Suppressor macrophage (primary cell): ENCODE results near the gene HOXC9.

Experiments used
- DNase-seq, 4 experiments: peaks; one replicate each; pipeline ENCODE4 v3.0.0-alpha.2; 2020 to 2022
- total RNA-seq, 17 experiments: gene quantifications; one replicate each; lab custom pipeline; 2026; ENCODE audit warnings: mixed read lengths in 6 of 17, inconsistent platforms in 3 of 17; lab: John Stamatoyannopoulos, UW

Gene HOXC9
- 0 to 0.99 (median 0.05) reads per million in 17 experiments for total RNA-seq

DNA sequence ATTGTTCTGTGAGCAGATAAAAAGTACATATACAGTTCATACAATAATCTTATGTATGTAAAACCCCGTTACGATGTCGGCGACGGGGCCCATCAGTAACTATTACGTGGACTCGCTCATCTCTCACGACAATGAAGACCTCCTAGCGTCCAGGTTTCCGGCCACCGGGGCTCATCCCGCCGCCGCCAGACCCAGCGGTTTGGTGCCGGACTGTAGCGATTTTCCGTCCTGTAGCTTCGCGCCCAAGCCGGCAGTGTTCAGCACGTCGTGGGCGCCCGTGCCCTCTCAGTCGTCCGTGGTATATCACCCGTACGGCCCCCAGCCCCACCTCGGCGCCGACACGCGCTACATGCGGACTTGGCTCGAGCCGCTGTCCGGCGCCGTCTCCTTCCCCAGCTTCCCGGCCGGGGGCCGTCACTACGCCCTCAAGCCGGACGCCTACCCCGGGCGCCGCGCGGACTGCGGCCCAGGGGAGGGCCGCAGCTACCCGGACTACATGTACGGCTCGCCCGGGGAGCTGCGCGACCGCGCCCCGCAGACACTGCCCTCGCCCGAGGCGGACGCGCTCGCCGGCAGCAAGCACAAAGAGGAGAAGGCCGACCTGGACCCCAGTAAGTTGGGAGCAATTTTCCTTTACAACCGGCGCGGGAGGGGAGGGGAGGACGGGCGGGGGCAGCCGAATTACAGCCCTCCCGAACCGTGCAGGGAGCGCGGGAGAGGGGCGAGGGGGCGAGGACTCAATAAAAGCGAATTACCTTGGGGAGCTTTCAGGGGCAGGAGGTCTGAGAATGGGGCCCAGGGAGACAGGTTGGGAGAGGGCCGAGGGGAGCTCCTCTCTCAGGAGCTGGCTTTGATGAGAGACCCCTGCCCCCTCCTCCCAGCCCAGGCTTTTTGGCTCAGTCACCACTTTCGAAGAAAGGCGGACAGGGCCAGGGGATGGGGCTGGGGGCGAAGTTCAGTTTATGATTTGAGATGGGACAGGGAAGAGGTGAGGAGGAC, at the start of gene HOXC9:
TSS of gene HOXC9 (plus strand) at position 46 of the 999 bp plus-strand sequence. CDS start at position 74, 28 bp downstream.
- DNase-seq: peak in 1 of 4 experiments; percentile 25

DNA sequence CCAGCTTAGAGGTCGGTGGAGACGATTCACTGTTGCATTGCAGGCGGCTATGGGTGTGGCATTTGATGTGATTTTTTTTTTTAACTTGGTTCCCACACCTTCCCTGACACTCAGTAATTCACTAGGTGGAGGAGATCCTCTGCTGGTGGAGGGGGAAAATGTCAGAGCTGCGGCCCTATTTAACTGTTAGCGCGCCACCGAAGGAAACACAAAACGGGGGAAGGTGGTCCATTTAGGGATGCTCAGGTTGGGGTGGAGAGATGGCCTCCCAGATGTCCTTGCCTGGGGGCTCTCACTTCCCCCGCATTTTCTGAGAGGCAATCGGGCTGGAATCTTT, 49.6 kb upstream of the HOXC9 start:
- DNase-seq: no peak

DNA sequence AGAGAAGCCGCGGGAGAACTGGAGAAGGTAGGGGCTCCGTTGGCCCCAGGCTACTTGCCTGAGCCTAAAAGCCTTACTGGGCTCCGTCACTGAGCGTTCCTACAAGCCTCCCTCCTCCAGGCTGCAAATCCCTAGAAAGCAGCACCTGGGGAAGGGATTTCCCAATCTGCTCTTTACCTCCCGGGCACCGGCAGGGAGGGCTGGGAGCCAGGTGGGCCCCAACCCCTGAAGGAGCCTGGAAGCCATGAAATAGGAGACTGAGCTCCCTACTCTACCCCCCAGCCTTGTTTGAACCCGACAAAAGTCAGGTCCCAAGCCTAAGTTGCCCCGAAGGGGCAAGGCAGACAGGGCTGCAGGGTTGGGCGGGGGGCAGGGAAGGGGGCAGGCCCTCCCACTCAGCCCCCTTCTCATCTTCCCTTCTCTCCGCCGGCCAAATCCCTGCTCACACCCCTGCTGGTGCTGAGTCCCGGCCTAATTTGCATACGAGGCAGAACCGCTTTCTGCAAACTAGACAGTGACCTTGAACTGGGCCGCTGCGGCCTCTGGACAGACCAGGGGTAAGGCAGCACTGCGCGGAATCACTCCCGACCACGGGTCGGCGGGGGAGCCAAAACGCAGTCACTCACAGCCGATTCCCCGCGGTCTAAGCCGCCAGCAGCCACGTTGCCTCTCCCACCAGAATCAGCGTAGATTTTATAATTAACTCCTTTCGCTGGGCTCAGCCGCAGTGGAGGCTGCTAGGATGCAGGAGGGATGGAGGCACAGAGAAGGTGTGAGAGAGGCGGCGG, 49.0 kb upstream of the HOXC9 start:
- no peak for DNase-seq

DNA sequence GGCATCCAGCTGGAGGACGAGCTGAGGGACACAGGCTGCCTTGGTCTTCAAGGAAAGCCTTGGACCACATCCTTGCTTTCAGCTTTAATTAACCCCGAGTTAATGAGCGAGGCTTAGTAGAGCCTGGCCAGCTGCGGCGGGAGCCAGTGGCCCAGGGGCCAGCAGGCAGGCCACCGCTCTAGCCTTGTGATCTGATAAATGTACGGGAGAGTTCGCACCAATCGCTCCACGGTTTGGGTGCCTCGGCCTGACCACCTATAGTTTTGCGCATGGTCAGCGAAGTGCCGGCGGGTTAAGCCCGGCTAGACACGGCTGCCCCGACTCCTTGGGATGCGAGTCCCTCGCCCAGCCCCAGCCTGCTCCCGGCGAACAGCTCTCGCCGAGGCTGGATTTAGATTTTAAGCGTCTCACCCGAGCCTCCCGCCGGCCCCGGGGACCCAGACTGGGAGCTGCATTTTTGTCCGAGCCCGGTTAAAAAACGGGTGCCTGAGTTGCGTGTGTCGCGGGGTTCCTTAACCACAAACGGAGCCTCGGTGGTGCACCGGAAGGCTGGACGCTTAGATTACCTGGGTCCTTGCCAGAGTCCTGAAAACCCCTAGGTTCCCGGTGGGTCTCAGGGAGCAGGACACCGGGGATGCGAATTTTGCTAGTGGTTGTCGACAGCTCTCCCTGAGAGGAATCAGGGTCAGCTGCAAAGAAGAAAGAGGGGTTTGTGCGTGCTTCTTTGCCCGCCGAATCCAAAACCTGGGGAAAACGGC, 48.2 kb upstream of the HOXC9 start:
- no peak for DNase-seq

DNA sequence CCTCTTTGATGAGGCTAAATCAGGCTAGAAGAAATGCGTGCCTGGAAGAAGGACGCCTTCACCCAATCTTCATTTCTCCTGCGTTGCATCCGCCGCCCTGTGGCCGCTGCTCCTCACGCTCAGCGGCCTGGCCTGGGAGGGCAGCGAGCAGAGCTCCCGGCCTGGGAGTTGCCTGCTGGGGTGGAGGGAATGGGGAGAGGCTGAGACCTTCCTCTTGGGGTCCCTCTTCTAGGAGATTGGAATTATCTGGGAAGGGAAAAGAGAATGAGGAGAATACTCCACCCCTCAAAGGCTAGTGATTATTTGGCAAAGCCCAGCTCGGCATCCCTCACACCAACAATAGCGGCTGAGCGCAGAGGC, 47.6 kb upstream of the HOXC9 start:
- DNase-seq: no peak

DNA sequence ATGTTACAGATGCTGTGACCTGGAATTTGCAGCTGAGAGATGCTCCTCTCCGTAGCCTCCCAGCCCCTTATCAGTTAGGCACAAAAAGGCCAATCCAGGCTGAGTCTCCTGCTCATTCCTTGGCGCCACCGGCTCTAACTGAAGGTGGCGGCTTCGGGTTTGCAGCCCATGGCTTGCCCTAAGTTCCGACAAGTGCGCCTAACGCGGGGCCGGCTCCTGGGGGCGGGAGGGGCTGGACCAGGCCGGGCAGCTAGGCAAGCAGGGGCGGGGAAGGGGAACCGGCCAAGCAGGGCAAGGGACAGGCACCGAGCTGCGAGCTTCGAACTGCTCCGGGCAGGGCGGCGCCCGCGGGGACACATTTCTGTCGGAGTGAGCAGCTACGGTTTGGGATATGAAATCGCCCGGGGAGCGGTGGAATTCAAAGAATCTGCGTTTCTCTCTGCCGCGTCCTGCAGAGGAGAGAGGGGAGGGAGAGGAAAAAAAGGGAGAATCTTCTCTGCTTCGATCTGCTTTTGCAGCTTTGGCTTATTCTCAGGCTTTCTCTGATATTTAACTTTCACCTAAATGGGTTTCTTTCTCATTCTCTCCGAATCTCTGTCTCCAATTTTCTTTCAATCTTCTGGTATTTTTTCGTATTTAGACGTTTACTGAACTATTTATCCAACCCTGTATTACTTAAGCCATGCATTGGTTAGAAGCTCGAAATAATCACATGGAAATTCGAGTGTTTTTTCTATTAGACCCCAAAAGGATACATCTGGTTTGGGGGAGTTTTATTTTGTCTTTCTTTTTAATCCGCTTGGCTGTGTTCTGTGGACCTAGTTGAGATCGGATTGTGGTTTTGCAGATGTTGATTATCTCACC, 46.9 kb upstream of the HOXC9 start:
- DNase-seq: no peak

DNA sequence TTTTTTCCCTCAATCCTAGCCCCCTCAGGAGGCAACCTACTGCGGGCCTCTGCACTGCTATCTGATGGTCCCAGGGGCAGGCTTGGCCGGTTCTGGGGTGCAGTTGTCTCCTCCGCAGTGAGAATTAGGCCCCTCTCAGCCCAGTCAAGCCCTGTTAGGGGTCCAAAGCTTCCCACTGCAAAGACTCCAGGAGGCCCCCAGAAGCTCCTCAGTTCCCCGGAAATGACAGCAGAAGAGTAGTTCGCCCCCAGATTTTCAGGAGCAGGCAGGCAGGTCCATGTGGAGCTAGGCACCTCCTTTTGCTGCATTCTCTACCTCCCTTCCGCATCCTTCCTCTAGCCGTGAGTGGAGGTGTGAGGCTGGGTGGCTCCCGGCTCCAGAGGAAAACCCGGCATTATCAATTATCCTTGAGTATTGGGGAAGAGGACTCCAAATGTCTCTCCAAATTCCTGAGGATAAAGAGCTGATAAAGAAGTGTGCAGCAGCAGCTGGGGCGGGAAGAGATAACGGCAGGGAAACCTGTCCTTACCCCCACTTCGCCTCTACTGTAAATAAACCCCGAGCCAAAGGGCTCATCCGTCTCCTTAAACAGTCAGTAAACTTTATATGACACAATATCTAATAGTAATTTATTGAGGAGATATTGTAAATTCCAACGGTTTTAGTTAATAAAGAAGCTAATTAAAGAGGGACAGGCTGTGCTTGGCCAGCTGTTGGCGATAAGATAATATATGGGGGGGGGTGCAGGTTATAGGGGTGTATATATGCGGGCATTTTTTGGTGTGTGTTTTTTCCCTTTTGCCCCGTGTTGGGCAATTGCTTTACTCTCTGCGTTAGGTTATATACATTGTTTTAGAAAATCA, 45.9 kb upstream of the HOXC9 start:
- DNase-seq: no peak

DNA sequence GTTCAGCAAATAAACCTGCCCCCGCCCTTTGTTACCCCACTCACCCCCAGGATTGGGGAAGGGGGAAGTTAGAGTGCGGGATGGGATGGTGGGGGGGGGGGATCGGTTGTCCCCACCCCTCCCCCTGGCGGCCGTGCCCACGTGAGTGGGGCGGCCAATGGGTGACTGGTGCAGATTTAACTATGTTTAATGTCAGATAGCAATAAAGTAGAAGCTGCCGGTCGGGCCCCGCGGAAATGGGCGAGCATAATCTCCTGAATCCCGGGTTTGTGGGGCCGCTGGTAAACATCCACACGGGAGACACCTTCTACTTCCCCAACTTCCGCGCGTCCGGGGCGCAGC, 45.3 kb upstream of the HOXC9 start, which contains the start of gene HOXC12:
TSS of gene HOXC12 (plus strand) at position 210 of the 342 bp plus-strand sequence. CDS start at position 237, 27 bp downstream.
- no peak for DNase-seq

DNA sequence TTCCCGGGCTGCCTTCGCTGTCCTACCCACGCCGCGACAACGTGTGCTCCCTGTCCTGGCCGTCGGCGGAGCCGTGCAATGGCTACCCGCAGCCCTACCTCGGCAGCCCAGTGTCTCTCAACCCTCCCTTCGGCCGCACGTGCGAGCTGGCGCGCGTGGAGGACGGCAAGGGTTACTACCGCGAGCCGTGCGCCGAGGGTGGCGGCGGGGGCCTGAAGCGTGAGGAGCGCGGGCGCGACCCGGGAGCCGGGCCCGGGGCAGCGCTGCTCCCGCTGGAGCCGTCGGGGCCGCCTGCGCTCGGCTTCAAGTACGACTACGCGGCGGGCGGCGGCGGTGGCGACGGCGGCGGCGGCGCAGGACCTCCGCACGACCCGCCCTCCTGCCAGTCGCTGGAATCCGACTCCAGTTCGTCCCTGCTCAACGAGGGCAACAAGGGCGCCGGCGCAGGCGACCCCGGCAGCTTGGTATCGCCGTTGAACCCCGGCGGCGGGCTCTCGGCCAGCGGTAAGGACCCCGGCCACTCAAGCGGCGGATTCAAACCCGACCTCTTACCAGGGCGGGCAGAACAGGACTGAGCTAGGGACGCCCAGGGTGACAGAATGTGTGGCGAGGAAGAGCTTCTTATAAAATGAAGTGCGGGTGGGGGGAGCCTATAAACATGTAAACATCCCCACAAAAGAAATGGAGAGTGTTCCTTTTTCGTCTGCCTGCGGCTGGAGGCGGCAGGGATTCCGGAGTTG, 44.8 kb upstream of the HOXC9 start:
- no peak for DNase-seq

DNA sequence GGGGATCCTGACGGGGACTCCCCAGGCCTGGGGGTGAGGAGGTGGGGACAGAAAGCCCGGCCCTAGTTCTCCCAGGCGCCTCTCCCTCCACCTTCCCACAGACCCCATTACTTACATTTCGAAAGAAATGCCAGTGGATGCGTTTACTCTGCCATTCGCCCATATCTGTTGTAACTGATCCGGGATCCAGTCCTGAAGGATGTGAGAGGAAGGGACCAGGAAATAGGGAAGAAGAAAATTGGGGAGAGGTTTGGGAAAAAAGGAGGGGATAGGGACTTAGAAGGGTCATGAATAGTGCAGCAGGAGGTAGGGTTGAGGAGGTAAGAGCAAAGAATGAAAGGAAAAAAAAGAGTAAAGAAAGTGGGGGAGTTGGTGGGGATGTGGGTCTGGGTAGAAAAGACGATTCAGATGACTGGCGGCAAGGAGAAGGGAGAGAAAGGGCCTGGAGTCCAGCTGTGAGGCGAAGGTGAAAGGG, 44.1 kb upstream of the HOXC9 start:
- no peak for DNase-seq

DNA sequence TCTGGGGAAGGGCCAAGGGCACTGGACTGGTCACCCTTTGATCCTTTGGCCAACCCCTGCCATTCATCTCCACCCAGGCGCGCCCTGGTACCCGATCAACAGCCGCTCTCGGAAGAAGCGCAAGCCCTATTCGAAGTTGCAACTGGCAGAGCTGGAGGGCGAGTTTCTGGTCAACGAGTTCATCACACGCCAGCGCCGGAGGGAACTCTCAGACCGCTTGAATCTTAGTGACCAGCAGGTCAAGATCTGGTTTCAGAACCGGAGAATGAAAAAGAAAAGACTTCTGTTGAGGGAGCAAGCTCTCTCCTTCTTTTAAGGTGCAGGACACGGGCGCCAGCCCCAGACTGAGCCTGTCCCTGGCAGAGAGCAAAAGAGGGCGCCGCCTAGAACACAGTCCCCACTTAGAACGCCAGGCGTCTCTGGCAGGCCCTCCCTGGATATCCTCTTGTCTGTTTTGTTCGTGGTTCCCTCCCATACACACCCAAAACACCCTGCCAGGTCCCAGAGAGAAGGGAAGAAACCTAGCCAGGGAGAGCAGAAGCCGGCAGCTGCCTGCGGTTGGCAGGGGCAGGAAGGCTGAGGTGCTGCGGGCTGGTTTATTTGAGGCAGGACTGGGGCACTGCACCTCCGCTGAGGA, 43.6 kb upstream of the HOXC9 start:
- no peak for DNase-seq

DNA sequence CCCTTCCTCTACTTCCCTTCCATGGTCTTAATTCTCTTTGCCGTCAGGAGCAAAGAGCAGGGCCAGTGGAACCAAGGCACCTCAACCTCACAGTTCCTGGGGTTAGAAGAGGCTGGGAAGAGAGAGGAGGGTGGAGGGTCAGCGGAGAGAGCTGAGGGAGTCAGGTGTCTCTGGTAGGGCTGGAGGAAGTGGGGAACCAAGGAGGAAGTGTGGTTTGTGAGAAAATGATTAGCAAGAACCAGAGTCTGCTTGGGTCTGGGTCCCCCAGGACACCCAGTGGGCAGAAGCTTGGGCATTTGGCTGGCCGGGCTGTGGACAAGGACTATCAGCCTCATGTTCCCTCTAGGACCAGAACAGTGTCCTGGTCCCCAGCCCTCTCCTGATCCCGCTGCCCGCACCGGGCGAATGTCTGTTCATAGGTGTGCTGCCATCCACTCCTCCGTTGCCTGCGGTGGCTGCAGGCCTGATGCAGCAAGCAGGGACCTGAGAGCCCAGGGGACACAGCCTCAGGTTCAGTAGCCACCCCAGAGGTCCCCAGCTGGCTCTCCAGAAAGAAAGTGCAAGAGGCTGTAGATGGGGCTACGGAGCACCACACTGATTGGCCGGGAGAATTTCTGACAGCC, 42.9 kb upstream of the HOXC9 start:
- DNase-seq: no peak

DNA sequence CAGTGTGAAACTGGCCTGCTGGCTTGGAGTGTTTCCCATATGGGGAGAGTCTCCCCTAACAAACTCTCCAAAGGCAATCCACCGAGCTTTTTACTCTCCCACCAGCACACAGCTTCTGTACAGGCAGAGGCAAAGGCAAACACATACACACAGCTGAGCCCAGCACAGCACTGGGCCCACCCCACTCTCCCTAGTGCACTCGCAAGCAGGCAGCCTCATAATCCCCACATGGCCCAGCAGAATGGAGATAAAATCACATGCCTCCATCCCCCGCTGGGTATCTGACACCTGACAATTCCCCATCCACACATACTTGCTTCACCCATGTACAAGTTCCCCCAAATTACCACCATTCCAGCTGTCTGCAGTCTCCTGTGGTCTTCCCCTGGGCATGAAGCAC, 41.8 kb upstream of the HOXC9 start:
- no peak for DNase-seq

DNA sequence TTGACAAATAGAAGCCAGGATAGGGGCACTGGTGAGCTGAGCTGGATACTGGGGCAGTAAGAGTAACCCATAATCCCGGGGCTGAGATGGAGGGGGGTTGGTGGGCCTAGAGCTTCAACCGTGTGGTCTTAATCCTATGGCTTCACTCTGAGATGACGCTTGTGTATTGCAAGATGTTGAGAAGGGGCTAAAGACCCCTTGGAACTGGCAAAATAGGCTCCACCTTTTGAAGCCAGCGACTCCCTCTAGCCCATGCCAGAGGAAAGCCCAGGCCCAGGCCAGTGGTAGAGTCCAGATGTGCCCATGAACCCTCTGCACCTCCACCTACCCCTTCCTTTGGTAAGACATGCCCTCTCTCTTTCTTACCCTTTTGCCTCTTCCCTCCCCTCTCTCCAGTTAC, 40.6 kb upstream of the HOXC9 start:
- DNase-seq: no peak

DNA sequence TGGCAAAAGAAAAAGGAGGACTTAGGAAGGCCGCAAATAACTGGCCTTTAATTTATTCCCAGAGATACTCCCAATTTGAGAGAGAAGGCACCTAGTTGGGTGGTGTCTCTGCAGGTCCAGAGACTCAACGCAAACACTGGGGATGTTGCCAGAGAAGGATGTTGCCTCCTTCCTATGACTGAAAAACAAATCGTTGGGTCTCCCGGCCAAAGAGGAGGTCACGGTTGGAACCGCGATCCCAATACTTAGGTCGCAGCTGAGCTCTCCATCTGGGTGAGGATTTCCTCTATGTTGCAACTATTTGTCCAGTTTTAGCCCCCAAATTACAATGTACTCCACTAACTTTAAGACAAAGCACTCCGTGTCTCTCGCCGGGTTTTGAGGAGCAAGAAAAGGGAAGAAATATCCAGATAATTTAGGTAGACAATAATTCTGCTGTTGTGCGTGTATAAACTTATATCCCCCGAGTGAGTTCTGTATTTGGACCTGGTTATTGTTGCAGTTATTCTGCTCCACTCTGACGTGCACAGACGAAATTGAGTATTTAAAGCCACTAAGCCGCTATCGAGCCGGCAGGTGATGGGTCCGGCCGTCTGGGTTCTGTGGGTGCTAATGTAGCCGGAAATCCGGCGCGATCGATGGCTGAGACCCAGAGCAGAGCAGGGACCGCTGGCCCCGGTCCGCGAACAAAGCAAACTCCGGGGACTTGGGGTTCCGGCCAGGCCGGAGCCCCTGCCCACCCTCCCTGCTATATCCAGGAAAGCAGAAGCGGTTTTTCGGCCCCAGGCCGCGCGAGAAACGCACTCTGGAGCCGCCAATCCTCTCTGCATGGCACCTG, 39.6 kb upstream of the HOXC9 start:
- DNase-seq: no peak

DNA sequence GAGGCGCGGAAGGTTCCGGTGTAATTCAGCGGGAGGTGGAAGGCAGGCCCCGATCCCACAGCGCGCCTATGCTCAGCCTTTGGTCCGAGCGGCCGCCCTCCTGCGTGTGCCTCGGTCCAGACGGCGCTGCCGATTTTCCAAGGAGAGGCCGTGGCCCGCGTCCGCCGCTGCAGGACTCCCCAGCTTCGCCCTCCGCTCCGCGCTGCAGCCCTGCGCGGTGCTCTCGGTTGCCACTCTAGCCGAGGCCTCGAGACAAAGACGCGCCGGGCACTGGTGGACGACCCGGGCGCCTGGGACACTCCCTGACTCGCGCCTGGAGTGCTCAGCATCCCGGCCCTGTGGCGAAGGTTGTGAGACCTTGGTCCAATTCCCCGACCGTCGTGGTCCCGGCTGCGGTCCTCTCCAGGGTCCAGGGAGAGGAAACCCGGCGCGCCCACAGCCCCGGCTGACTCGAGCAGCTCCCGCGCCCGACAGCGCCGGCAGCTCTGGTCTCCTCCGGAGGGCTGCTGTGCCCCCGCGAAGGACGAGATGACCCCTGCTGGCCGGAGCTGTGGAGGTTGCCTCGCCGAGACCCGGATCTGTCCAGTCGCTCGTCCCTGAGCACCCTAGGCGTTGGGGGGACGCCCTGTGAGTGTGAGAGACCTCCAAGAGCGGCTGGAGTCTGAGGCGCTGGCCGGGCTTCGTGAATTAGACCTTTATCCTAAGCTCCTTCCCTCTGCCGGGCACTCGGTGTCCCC, 38.8 kb upstream of the HOXC9 start:
- DNase-seq: no peak

DNA sequence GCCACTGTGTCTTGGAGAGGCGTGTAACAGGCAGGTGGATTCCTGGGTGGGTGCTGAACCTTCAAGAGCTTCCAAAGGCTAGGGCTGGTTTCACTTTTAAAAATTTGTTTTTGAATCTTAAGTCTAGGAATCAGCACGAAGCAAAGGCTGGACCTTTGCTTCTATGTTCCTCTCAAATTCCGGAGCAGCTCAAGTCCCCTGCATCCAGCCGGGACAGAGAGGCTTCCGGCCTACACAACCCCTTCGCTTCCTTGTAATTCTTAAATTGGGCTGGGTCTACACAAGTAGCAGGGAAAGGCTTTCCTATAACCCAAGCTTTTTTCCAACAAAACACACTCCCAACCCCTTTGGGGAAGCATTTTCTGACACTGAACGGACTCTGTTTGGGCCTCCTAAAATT, 37.0 kb upstream of the HOXC9 start:
- no peak for DNase-seq
